ENCODE data around the gene CAMTA1.

DNA sequence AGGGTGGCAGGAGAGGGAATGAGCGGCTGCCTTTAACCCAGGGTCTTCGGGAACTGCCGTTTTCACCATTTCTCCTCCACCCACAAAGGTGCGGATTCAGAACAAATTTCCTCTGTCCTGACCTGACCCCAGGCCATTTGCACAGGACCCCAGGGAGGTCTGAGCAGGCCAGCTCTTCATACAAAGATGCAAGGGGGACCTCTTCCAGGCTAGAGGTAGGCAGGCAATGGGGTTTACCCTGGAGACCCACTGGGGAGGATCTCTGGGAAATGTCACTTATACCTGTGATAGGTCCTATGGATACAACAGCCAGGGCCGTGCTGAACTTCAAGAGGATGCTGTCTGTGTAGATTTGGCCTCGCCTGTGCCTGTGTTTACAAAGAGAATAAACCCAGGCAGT is 896.1 kb downstream of the CAMTA1 start:
- TF ChIP-seq, protein P1, sequence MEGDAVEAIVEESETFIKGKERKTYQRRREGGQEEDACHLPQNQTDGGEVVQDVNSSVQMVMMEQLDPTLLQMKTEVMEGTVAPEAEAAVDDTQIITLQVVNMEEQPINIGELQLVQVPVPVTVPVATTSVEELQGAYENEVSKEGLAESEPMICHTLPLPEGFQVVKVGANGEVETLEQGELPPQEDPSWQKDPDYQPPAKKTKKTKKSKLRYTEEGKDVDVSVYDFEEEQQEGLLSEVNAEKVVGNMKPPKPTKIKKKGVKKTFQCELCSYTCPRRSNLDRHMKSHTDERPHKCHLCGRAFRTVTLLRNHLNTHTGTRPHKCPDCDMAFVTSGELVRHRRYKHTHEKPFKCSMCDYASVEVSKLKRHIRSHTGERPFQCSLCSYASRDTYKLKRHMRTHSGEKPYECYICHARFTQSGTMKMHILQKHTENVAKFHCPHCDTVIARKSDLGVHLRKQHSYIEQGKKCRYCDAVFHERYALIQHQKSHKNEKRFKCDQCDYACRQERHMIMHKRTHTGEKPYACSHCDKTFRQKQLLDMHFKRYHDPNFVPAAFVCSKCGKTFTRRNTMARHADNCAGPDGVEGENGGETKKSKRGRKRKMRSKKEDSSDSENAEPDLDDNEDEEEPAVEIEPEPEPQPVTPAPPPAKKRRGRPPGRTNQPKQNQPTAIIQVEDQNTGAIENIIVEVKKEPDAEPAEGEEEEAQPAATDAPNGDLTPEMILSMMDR (IDR thresholded peaks at IDR 0.05), result no peak
- TF ChIP-seq POLR2A (IDR thresholded peaks at IDR 0.05), result no peak

Data from stomach (tissue), 4 donors.